ENCODE measurements around the gene FAHD2A.
A peak's percentile ranks its signal among the peaks of the same experiment; 100 is the strongest.
"Not testable (repeated sequence)": the region's sequence is repeated elsewhere in the genome, so short reads cannot be mapped to it uniquely, and the experiment has no call there.

The FAHD2A gene

GRCh38 chr2:95376311-95377215, 25.9 kb upstream of the FAHD2A start:
- DNase-seq = no peak

- no peak for DNase-seq
Measured at GRCh38 chr2:95377216-95378123, 25.0 kb upstream of the FAHD2A start.

- DNase-seq = not testable (repeated sequence)
Measured at GRCh38 chr2:95378281-95378680, 24.2 kb upstream of the FAHD2A start.

GRCh38 chr2:95379371-95379831, 23.1 kb upstream of the FAHD2A start:
- no peak for DNase-seq

GRCh38 chr2:95380280-95380679, 22.2 kb upstream of the FAHD2A start:
- DNase-seq = no peak

- DNase-seq = no peak
Measured at GRCh38 chr2:95380731-95381130, 21.8 kb upstream of the FAHD2A start.

- no peak for DNase-seq
Measured at GRCh38 chr2:95381212-95382191, 21.0 kb upstream of the FAHD2A start.

GRCh38 chr2:95382192-95382591, 20.3 kb upstream of the FAHD2A start:
- DNase-seq = no peak

GRCh38 chr2:95382686-95383634, 19.5 kb upstream of the FAHD2A start:
- no peak for DNase-seq

GRCh38 chr2:95383635-95384027, 18.9 kb upstream of the FAHD2A start:
- no peak for DNase-seq

GRCh38 chr2:95384854-95385569, 17.5 kb upstream of the FAHD2A start:
- peak; percentile 20 for DNase-seq

- DNase-seq = no peak
Measured at GRCh38 chr2:95385570-95385984, 16.9 kb upstream of the FAHD2A start.

GRCh38 chr2:95386031-95386430, 16.5 kb upstream of the FAHD2A start:
- no peak for DNase-seq

GRCh38 chr2:95387358-95387757, 15.2 kb upstream of the FAHD2A start:
- no peak for DNase-seq

GRCh38 chr2:95388091-95388692, 14.3 kb upstream of the FAHD2A start:
- no peak for DNase-seq

GRCh38 chr2:95388856-95389244, 13.7 kb upstream of the FAHD2A start:
- DNase-seq = no peak

GRCh38 chr2:95389245-95390119, 13.0 kb upstream of the FAHD2A start:
- DNase-seq = peak; percentile 76

- DNase-seq = no peak
Measured at GRCh38 chr2:95390272-95390880, 12.1 kb upstream of the FAHD2A start.

All from NCI-H82 (cell line).